Measurements from ENCODE around the gene OTOF.

The OTOF gene

GRCh38 chr2:26477911-26478253 is at the start of gene OTOF:
OTOF (minus strand) TSS chr2:26478124.
- DNase-seq (ENCODE audit: low read depth in 2 of 2): no peak

GRCh38 chr2:26526589-26526988 is 48.7 kb upstream of the OTOF start:
- no peak for DNase-seq (ENCODE audit: low read depth in 2 of 2)

- DNase-seq (ENCODE audit: low read depth in 2 of 2): no peak
Measured at GRCh38 chr2:26526105-26526504, 48.2 kb upstream of the OTOF start.

DNA sequence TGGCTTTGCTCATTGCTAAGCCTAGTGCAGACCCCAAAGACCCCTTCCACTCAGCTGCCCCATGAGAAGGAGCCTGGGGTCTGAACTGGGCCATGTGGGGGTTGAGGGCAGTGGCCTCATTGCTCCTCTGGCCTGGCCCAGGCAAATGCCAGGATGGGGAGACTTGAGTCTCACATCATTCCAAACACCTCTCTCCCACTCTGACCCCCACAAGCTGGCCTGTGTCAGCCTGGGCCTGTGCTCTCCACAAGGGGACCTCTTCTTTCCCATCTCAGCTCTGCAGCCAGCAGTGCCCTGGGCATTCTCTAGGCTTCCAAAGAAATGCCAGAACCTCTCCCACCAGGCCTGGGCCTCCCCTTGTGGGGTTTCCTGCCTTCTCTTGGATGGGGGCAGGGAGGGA is 45.8 kb upstream of the OTOF start:
- DNase-seq (ENCODE audit: low read depth in 2 of 2): no peak

GRCh38 chr2:26522751-26523171 is 44.8 kb upstream of the OTOF start:
- DNase-seq (ENCODE audit: low read depth in 2 of 2): no peak

GRCh38 chr2:26522325-26522724 is 44.4 kb upstream of the OTOF start:
- no peak for DNase-seq (ENCODE audit: low read depth in 2 of 2)

DNA sequence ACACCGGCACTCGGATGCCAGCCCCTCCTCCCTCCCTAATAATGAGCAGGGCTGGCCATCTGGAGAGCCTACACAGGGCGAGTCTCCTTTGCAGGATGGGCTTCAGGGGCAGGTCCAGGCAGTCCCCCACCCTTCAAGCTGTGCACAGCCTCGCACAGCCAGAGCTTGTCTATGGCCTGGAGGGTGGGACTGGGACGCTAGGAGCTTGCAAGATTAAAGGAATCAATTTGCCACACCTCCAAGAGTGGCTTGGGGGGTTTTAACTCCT is 43.9 kb upstream of the OTOF start:
- DNase-seq (ENCODE audit: low read depth in 2 of 2): no peak

GRCh38 chr2:26521054-26521912 is 43.4 kb upstream of the OTOF start:
- DNase-seq (ENCODE audit: low read depth in 2 of 2): peak in 1 of 2 experiments; percentile 6

DNA sequence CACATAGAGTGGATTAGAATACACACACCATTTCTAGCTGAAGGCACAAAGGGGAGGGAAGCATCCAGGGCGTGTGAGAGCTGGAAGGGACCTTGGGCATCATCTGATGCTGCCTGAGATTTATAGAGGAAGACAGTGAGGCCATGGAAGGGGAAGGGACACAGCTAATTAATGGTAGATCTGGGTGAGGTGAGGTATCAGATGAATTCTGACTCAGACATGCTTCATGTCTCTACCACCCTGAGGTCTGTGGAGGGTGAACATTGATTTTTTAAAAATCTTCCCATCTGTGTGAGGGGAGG is 42.2 kb upstream of the OTOF start:
- no peak for DNase-seq (ENCODE audit: low read depth in 2 of 2)

DNA sequence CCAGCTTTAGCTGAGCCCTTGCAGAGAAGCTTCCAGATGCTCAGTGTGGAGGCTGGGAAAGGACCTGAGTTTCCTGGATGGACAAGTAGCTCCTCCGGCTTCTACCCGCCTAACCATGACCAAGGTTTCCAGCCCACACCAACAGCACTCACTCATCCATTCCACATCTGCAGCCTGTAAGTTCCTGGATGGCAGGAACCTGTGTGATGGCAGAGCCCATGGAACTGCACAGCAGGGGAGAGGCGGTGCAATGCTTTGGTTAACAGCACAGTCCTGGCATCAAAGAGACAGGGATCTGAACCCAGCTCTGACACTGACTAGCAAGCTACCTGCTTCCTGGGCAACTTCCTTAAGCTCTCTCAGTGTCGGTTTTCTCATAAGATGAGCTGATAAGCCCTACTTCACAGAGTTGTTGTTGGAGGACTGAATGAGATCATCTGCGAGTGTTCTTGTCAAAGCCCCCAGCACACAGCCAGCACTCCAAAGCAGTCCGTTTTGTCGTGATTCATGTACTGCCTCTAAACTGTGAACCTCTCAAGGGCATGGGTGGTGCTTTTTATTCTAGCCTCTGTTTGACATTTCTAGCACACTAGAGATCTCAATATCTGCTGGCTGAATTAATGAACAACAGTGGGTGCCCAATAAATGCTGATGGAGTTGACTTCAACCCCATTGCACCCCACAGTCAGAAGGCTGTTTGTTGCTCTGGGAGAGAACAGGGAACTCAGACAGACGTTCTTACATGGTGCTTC is 41.6 kb upstream of the OTOF start:
- no peak for DNase-seq (ENCODE audit: low read depth in 2 of 2)

- DNase-seq (ENCODE audit: low read depth in 2 of 2): no peak
Measured at GRCh38 chr2:26516781-26517180, 38.9 kb upstream of the OTOF start.

- no peak for DNase-seq (ENCODE audit: low read depth in 2 of 2)
Measured at GRCh38 chr2:26516246-26516645, 38.3 kb upstream of the OTOF start.

GRCh38 chr2:26515771-26516170 is 37.8 kb upstream of the OTOF start:
- no peak for DNase-seq (ENCODE audit: low read depth in 2 of 2)

DNA sequence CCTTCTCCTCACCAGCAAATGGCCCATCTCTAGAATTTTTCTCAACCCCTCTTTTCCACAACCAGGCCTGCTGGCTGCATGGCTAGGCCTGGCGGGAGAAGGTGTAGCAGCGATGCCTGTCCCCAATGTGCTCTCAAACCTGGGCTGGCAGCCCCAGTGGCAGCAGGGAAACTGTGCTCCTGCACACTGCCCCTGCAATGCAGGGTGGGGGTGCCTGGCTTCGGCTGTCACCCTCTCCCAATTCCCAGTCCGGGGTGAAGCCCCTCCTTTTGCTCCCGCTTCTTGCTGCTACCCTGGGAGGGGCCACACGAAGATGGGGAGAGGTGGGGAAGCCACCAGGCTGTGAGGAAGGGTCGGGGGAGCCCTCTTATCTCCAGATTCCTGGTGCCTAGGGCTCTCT is 36.1 kb upstream of the OTOF start:
- no peak for DNase-seq (ENCODE audit: low read depth in 2 of 2)

DNA sequence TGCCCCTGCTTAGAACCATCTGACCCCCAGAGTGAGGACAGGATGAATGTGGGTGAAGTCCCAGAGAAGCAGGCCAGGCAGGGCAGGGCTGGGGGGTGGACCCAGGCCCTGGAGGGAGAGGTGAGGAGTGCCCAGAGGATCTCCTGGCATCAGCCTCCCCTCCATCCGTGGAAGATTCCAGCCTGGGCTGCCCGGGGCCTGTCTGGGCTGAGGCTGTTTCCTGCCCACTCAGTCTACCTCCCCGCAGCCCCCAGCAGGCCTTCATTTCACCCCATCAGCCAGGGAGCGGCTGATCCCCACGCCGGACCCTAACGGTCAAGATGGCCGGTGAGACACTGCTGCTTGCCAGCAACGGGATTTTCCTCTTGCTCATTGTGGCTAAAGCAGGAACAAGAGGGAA is 35.3 kb upstream of the OTOF start:
- DNase-seq (ENCODE audit: low read depth in 2 of 2): no peak

- no peak for DNase-seq (ENCODE audit: low read depth in 2 of 2)
Measured at GRCh38 chr2:26511466-26511865, 33.5 kb upstream of the OTOF start.

GRCh38 chr2:26510344-26510973 is 32.5 kb upstream of the OTOF start:
- no peak for DNase-seq (ENCODE audit: low read depth in 2 of 2)

- no peak for DNase-seq (ENCODE audit: low read depth in 2 of 2)
Measured at GRCh38 chr2:26509141-26509540, 31.2 kb upstream of the OTOF start.

- DNase-seq (ENCODE audit: low read depth in 2 of 2): no peak
Measured at GRCh38 chr2:26507932-26508331, 30.0 kb upstream of the OTOF start.

- no peak for DNase-seq (ENCODE audit: low read depth in 2 of 2)
Measured at GRCh38 chr2:26507088-26507487, 29.2 kb upstream of the OTOF start.

DNA sequence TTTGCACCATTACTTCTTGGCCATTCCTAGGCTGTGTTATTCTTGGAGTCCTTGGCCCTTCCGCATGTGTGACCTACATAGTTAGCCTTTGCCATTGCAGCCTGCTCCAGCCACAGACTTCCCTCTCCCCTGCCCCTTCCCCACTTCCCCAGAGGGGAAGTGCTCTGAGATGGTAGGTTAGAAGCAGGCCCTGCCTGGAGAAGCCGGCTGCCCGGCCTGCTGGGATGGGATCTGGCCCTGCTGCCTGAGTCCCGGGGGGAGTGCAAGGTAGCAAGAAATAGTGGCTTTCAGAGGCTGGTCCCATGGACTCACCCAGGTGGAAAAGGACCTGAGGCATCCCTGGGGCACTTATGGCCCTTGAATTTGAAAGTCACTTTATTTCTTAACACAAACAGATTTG is 28.4 kb upstream of the OTOF start:
- no peak for DNase-seq (ENCODE audit: low read depth in 2 of 2)

DNA sequence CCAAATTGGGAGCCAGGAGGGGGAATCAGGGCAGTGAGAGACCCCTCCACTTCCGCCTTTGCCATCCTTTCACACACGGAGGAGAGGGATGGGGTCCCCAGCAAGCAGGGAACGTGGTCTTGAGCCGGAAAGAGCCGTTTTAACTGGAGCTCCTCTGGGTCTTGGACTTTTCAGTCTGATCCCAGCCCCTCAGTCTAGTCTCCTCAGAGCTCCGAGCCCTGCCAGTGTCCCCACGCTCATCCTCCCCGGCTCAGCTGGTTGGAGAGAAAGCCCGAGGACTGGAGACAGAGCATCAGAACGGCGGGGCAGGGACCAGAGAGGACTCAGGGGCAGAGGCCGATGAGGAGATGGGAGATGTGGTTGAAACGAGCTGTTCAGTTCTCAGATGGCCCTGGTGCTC is 26.1 kb upstream of the OTOF start:
- no peak for DNase-seq (ENCODE audit: low read depth in 2 of 2)

DNA sequence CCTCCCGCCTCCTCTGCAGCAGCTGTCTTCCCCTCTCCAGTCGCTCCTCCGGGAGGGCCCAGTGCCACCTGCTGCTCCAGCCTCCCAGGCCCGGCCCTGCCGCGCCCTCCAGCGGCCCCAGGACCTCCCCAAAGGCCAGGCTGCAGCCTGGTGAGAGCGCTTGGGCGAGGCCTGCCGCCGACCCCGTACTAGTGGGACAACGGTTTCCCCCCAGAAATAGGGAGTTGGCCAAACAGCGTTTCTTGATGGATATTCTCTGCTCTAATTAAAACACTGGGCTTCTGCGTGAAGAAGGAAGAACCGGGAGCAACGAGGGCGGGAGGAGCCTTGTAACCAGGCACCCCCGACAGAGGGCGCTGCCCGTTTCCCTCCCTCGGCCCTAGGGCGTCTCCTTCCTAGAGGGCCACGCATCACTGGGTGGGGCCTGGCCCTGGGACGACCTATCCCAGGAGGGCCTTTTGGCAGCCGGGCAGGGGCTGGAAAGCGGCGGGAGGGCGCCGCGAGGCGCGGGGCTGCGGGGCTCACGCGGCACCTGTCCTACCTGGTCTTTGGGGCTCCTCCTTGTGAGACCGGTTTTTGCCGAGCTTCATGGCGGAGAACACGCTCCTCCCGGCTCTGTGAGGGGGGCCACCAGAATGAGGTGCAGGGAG is 25.4 kb upstream of the OTOF start:
- DNase-seq (ENCODE audit: low read depth in 2 of 2): peak; percentile 72 to 89

Measured in stimulated activated CD4-positive, alpha-beta T cell treated with anti-CD3 and anti-CD28 coated beads, Interleukin-12 subunit alpha, Interleukin-12 subunit beta, amount 100 ng/mL, for 24 hours (primary cell).